Measurements from ENCODE around the gene LRRC46. TPM values are rescaled to one million over a fixed set of nuclear protein-coding genes. Genes with fewer than 3 reads are reported as not detected.

The LRRC46 gene
- total RNA-seq, 4 donors from 2014 or later, result 0.20 TPM; not detected in 3

DNA sequence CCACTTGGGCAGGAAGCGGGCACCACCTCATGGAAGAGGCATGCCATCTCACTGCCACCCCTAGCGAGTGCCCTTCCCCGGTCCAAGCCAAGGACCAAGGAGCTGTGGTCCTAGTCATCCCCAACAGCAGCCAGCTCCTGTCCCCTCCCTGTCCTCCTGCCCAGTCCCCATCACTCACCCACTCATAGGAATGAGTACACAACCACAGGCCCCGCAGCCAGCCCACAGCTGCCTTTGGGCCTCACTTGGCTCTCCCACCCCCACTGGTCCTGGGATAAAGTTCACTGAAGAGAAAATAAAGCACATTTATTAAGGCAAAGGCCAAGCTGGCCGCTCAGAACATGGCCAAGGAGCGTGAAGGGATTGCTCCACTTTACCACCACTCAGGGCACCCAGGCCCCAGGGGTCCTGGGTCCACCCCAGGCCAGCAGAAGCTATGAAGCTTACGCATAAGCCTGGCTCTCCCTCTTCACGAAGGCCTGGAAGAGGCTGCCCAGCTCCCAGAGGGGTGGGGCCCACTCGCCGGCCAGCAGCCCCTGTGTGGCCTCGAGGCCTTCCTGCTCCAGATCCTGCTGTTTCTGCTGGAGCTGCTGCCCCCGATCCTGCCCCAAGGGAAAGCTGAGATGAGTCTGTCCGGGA, 6.0 kb downstream of the LRRC46 start:
- Histone ChIP-seq H3K36me3 (peaks cover 0 to 11% of the 10 kb centered on the region in 2 donors), H3K27me3 (no peaks in the 10 kb centered on the region), H3K4me3 (no peak overlapping the region), H3K9me3 (no peaks in the 10 kb centered on the region), H3K27ac (no peak overlapping the region), H3K4me1 (peaks cover 10 to 13% of the 10 kb centered on the region in 2 donors)
- intact Hi-C loops (cut with DNase I; ENCODE audit: low total_unique reads), result no loop called here
- in situ Hi-C loops (cut with MboI; ENCODE audit: low sequenced_read_pairs in 4 of 4), result loop anchor here in 1 of 4 donors (25.0 kb wide), 1 partner anchor 300 kb away; no protein-coding TSS in a partner anchor
- DNase-seq, result no peak
- no peak for TF ChIP-seq POLR2A (IDR thresholded peaks at IDR 0.05)
- TF ChIP-seq, protein P1, sequence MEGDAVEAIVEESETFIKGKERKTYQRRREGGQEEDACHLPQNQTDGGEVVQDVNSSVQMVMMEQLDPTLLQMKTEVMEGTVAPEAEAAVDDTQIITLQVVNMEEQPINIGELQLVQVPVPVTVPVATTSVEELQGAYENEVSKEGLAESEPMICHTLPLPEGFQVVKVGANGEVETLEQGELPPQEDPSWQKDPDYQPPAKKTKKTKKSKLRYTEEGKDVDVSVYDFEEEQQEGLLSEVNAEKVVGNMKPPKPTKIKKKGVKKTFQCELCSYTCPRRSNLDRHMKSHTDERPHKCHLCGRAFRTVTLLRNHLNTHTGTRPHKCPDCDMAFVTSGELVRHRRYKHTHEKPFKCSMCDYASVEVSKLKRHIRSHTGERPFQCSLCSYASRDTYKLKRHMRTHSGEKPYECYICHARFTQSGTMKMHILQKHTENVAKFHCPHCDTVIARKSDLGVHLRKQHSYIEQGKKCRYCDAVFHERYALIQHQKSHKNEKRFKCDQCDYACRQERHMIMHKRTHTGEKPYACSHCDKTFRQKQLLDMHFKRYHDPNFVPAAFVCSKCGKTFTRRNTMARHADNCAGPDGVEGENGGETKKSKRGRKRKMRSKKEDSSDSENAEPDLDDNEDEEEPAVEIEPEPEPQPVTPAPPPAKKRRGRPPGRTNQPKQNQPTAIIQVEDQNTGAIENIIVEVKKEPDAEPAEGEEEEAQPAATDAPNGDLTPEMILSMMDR (IDR thresholded peaks at IDR 0.05 in 4 of 5, conservative IDR thresholded peaks at IDR 0.05 in 1 of 5), result no peak
- no peak for ATAC-seq

DNA sequence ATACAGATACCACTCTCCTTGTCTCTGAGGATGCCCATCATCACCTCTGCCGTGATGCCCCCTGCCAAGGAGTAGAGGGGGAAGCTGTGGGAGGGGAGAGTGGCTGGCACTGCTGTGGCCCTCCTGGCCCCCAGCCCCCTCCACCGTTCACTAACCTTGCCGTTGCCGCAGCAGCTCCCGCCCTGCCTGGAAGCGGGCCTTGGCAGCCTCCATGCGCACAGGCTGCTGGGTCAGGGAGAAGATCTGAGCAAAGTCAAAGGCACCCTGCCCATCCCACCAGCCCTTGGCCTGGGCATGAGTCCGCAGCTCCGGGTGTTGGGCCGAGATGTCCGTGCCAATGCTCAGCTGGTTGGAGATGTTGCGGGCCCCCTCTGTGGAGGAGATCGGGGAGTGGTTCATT, 7.2 kb downstream of the LRRC46 start:
- Histone ChIP-seq H3K36me3 (peaks cover 0 to 11% of the 10 kb centered on the region in 2 donors), H3K4me3 (no peak overlapping the region), H3K27ac (no peak overlapping the region), H3K27me3 (no peaks in the 10 kb centered on the region), H3K9me3 (no peaks in the 10 kb centered on the region), H3K4me1 (peaks cover 10 to 13% of the 10 kb centered on the region in 2 donors)
- DNase-seq, result no peak
- no peak for ATAC-seq
- intact Hi-C loops (cut with DNase I; ENCODE audit: low total_unique reads), result no loop called here
- no peak for TF ChIP-seq POLR2A (IDR thresholded peaks at IDR 0.05)
- in situ Hi-C loops (cut with MboI; ENCODE audit: low sequenced_read_pairs in 4 of 4), result loop anchor here in 1 of 4 donors (25.0 kb wide), 1 partner anchor 299 kb away; no protein-coding TSS in a partner anchor

DNA sequence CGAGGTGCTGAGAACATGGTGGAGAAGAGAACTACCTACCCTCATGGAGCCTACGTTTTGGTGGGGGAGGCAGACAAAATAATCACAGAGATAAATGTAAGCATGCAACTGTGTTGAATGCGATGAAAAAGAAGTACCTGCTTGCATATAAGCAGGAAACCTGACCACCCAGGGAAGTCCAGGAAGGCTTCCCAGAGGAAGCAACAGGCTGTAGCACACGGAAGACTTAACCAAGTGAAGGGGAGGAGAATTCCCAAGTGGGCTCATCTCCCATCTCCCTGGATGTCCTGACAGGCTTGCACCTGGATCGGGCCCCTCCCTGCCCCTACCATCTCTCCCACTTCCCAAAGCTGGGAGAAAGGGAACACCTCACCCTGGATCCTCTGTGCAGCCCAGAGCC, 7.6 kb downstream of the LRRC46 start:
- peaks cover 0 to 11% of the 10 kb centered on the region in 2 donors for H3K36me3 ChIP-seq
- no peak overlapping the region for H3K4me3 ChIP-seq
- peaks cover 10 to 13% of the 10 kb centered on the region in 2 donors for H3K4me1 ChIP-seq
- peaks cover 0 to under 1% (median 0%) of the 10 kb centered on the region in 3 donors for H3K27me3 ChIP-seq
- H3K9me3 ChIP-seq, result no peaks in the 10 kb centered on the region
- no peak for TF ChIP-seq POLR2A (IDR thresholded peaks at IDR 0.05)
- TF ChIP-seq, protein P1 (IDR thresholded peaks at IDR 0.05 in 4 of 5, conservative IDR thresholded peaks at IDR 0.05 in 1 of 5), result no peak
- ATAC-seq (no peak), DNase-seq (no peak)
- no peak overlapping the region for H3K27ac ChIP-seq
- in situ Hi-C loops (cut with MboI; ENCODE audit: low sequenced_read_pairs in 4 of 4) (loop anchor here in 1 of 4 donors (25.0 kb wide), 1 partner anchor 298 kb away; no protein-coding TSS in a partner anchor), intact Hi-C loops (cut with DNase I; ENCODE audit: low total_unique reads) (no loop called here)

DNA sequence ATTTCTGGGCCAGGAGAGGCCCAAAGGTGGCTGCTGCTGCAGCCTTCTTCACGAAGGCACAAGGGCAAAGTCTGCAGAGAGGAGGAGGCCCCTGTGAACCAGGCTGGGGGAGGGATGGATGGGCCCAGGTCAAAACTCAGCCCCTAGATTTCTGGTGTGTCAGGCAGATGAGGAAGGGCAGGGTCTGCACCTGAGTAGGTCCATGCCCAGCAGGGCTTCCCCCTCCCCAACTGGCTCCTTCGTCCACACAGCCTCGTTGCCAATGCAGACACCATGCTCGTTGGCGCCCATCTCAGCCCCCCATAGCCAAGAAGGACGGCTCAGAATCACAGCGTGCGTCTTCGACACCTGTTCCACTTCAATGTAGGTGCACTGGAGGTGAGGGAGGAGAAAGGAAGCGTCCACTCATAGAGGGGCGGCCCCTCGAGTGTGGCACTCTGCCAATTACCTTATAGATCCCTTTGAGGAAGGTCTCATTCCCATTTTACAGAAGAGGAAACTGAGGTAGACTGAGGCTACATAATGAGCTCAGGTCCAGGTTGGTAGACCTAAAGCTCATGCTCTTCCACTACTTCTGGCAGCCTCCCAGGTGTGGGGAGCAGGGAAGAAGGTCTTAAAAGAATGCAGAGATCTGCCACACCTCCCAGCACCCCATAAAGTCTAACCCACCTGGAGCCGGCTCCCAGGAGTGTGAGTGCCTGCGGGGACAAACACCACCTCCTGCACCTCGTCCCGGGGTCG, 8.7 kb downstream of the LRRC46 start:
- Histone ChIP-seq H3K36me3 (peaks cover 0 to 11% of the 10 kb centered on the region in 2 donors), H3K4me1 (peaks cover 10 to 13% of the 10 kb centered on the region in 2 donors), H3K27me3 (peaks cover 0 to 7% (median 0%) of the 10 kb centered on the region in 3 donors), H3K27ac (peak overlapping the region; percentile 77 to 89 (median 83)), H3K4me3 (peak overlapping the region; percentile 83 to 97 (median 90)), H3K9me3 (no peaks in the 10 kb centered on the region)
- in situ Hi-C loops (cut with MboI; ENCODE audit: low sequenced_read_pairs in 4 of 4) (loop anchor here (5.0 to 25.0 kb wide), 5 partner anchors 47 to 297 kb away; partner anchors contain the start of gene PRR15L (in 1 of the 4)), intact Hi-C loops (cut with DNase I; ENCODE audit: low total_unique reads) (loop anchor here (5.0 to 10.0 kb wide), 2 partner anchors 105 to 177 kb away; partner anchors contain the start of gene PNPO)
- TF ChIP-seq POLR2A (IDR thresholded peaks at IDR 0.05), result no peak
- TF ChIP-seq, protein P1 (IDR thresholded peaks at IDR 0.05 in 4 of 5, conservative IDR thresholded peaks at IDR 0.05 in 1 of 5), result no peak
- no peak for DNase-seq
- ATAC-seq, result no peak
